Adrenal gland (tissue), 12 donors: ENCODE measurements around the gene NOP56. TPM values are rescaled to one million over a fixed set of nuclear protein-coding genes. Genes with fewer than 3 reads are reported as not detected.
A peak's percentile ranks its signal among the peaks of the same experiment; 100 is the strongest.

ENCODE experiments used
- DNase-seq, 7 donors: peaks; one replicate each; pipeline ENCODE4 v3.0.0-alpha.2; 2019 to 2020
- H3K27ac ChIP-seq, 5 donors: fragments of 200-600 bp; sonication (generic) in 4 of 5; 1 replicate in 3 of 5; 2 replicates in 2 of 5; pipeline versions ENCODE4 v1.5.1 to v1.8.0; 2016 to 2020; ENCODE audit warnings: mild to moderate bottlenecking in 1 of 5
- H3K27me3 ChIP-seq: fragments of 200-600 bp; 2 replicates; pipeline ENCODE4 v1.8.0; 2021
- H3K36me3 ChIP-seq, 2 donors: fragments of 200-600 bp; replicated peaks in 1 of 2; 1 replicate in 1 of 2; 2 replicates in 1 of 2; pipeline versions ENCODE4 v1.5.1 to v1.8.0; 2018 to 2022
- H3K4me1 ChIP-seq, 2 donors: fragments of 200-600 bp; replicated peaks in 1 of 2; 1 replicate in 1 of 2; 2 replicates in 1 of 2; pipeline versions ENCODE4 v1.5.1 to v1.8.0; 2018 to 2021
- H3K4me3 ChIP-seq, 4 donors: fragments of 200-600 bp; sonication (generic) in 3 of 4; one replicate each; pipeline ENCODE4 v1.5.1; 2016 to 2018
- H3K9me3 ChIP-seq, 3 donors: fragments of 200-600 bp; sonication (generic) in 1 of 3; replicated peaks in 1 of 3; 1 replicate in 2 of 3; 2 replicates in 1 of 3; pipeline versions ENCODE4 v1.5.1 to v1.8.0; 2016 to 2021
- CTCF ChIP-seq, 6 experiments: fragments of 450-650 bp in 4 of 6; fragments of 200-600 bp in 2 of 6; sonication (generic) in 1 of 6; IDR thresholded peaks; 1 replicate in 5 of 6; 2 replicates in 1 of 6; pipeline versions ENCODE4 v1.5.1 to v1.8.0; 2016 to 2021; ENCODE audit warnings: antibody characterized with exemption in 6 of 6, mild to moderate bottlenecking in 2 of 6, moderate library complexity in 1 of 6
- POLR2A ChIP-seq, 2 donors: fragments of 450-650 bp; IDR thresholded peaks; one replicate each; pipeline ENCODE4 v1.6.1; 2017; ENCODE audit warnings: antibody characterized with exemption in 2 of 2, mild to moderate bottlenecking in 2 of 2, moderate library complexity in 1 of 2
- WGBS, 4 donors: extraction: QIAGEN DNeasy Blood & Tissue Kit in 2 of 4; methylation state at CpG; one replicate each; pipeline versions ENCODE4 v1.1.5 to v1.1.7; 2013 to 2017; 5-methylcytosine and 5-hydroxymethylcytosine counted together
- intact Hi-C, 2 donors: fragments of 100-400 bp; cut with DNase I; formaldehyde crosslinking; loops; one replicate each; pipeline versions ENCODE4 v1.14.1 to v1.15.0; 2022 to 2023
- polyA plus RNA-seq, 3 donors: library from polyadenylated mRNA; stranded (reverse); fragments of 200-250 nt in 2 of 3; fragments of 350-450 nt in 1 of 3; fragmentation: Illumina TruSeq in 1 of 3; extraction: RNeasy Lipid Tissue Mini Kit (QIAGEN cat#74804) in 1 of 3; gene quantifications; one replicate each; pipeline ENCODE4 v1.2.3, GENCODE V29; 2013 to 2014
- total RNA-seq, 9 donors: library from RNA; depleted of rRNA in 4 of 9; stranded (reverse); fragments of >200 nt in 4 of 9; fragments of 120-200 nt in 1 of 9; fragmentation: NEBNext Ultra II Directional in 1 of 9; extraction: Animal tissue kit (Norgen Biotek cat#: 25700) in 1 of 9; gene quantifications; one replicate each; pipeline versions ENCODE4 v1.1.0 to v1.2.4, GENCODE V29; 2013 to 2023
- donor health status: healthy with polysubstance abuse.
- donor health status: Bipolar disorder and iron deficiency.
- donor health status: DM: yes; HTN: yes; CAD: no.
- donor health status: DM: no; HTN: no; CAD: no.
- donor health status: DM: no; HTN: no; CAD: no.
- donor health status: DM: yes; HTN: yes; CAD: no.

NOP56 gene
- total and polyA plus RNA-seq, 12 donors = 52.5 to 181 (median 91.3) TPM

DNA sequence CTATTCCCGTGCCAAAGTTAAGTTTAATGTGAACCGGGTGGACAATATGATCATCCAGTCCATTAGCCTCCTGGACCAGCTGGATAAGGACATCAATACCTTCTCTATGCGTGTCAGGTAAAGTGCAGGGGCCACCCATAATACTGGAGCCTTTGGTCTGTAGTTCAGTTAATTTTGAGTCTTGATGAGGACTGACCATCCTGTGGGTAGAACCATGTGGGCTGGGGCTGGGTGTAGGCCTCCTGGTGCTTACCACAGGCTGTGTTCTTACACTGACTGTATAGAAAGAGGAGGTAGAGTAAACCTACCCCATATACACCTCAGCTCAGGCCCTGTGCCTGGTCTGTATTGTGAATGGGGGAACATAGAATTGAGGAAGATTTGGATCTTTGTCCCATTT, 2.4 kb downstream of the NOP56 start:
- Histone ChIP-seq H3K27me3 (no peaks in the 10 kb centered on the region), H3K4me1 (peaks cover 17 to 19% of the 10 kb centered on the region in 2 donors), H3K27ac (no peak overlapping the region), H3K36me3 (peaks cover 0 to 60% of the 10 kb centered on the region in 2 donors), H3K9me3 (no peaks in the 10 kb centered on the region), H3K4me3 (no peak overlapping the region)
- no peak for TF ChIP-seq CTCF (IDR thresholded peaks at IDR 0.05)
- no peak for TF ChIP-seq POLR2A (IDR thresholded peaks at IDR 0.05)
- whole genome bisulfite sequencing, 4 donors = 87 to 93% (median 91%) methylated on average over 3 of the region's 3 CpGs
- peak in 1 of 7 donors; percentile 43 for DNase-seq
- intact Hi-C loops = loop anchor here in 1 of 2 donors (10.0 kb wide), 1 partner anchor 130 kb away; no protein-coding TSS in a partner anchor

DNA sequence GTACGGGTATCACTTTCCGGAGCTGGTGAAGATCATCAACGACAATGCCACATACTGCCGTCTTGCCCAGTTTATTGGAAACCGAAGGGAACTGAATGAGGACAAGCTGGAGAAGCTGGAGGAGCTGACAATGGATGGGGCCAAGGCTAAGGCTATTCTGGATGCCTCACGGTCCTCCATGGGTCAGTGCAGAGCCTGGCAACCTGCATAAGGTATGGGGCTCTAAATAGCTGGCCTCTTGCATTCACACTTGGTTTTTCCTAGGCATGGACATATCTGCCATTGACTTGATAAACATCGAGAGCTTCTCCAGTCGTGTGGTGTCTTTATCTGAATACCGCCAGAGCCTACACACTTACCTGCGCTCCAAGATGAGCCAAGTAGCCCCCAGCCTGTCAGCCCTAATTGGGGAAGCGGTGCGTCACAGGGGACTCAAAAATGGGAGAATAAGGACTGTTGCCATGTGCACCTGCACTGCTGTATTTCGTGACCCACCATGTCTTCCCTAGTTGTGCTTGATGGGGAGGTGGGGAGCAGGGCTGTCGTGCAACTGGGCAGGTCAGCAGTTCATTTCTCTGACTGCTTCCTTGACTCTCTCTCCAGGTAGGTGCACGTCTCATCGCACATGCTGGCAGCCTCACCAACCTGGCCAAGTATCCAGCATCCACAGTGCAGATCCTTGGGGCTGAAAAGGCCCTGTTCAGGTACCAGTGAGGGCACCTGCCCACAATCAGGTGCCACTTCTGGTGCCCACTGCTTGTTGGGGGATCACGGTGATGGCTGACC, 3.1 kb downstream of the NOP56 start:
- Histone ChIP-seq H3K36me3 (peaks cover 0 to 67% of the 10 kb centered on the region in 2 donors), H3K9me3 (no peaks in the 10 kb centered on the region), H3K4me1 (peaks cover 17 to 19% of the 10 kb centered on the region in 2 donors), H3K27me3 (no peaks in the 10 kb centered on the region), H3K4me3 (no peak overlapping the region), H3K27ac (no peak overlapping the region)
- intact Hi-C loops = loop anchor here in 1 of 2 donors (10.0 kb wide), 1 partner anchor 131 kb away; no protein-coding TSS in a partner anchor
- DNase-seq = no peak
- TF ChIP-seq POLR2A (IDR thresholded peaks at IDR 0.05) (no peak), CTCF (IDR thresholded peaks at IDR 0.05) (no peak)
- WGBS, 4 donors = 89 to 92% (median 91%) methylated on average over 16 to 17 of the region's 17 CpGs

DNA sequence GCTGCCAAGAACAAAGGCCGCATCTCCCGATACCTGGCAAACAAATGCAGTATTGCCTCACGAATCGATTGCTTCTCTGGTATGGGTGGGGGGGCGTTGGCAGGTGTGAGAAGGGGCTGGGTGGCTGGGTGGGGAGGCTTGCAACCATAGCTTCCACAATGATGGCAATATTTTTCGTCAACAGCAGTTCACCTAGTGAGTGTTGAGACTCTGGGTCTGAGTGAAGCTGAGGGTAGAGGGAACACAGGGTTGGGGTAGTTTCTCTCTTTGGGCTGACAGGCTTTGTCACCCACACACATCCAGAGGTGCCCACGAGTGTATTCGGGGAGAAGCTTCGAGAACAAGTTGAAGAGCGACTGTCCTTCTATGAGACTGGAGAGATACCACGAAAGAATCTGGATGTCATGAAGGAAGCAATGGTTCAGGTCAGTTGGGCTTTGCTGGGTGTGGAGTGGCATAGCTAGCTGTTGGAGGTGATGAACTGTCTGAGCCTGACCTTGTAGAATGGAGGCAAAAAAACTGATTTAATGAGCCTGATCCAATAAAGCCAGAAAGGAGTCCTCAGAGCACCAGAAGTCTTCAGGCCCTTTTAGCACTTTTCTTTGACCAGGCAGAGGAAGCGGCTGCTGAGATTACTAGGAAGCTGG, 4.2 kb downstream of the NOP56 start:
- TF ChIP-seq CTCF (IDR thresholded peaks at IDR 0.05) (no peak), POLR2A (IDR thresholded peaks at IDR 0.05) (no peak)
- intact Hi-C loops = loop anchor here in 1 of 2 donors (10.0 kb wide), 1 partner anchor 132 kb away; no protein-coding TSS in a partner anchor
- no peaks in the 10 kb centered on the region for H3K9me3 ChIP-seq
- H3K36me3 ChIP-seq = peaks cover 0 to 74% of the 10 kb centered on the region in 2 donors
- no peak overlapping the region for H3K27ac ChIP-seq
- no peak for DNase-seq
- H3K4me1 ChIP-seq = peaks cover 11 to 15% of the 10 kb centered on the region in 2 donors
- H3K27me3 ChIP-seq = no peaks in the 10 kb centered on the region
- WGBS, 4 donors = 89 to 93% (median 90%) methylated on average over 12 of the region's 12 CpGs
- H3K4me3 ChIP-seq = no peak overlapping the region

DNA sequence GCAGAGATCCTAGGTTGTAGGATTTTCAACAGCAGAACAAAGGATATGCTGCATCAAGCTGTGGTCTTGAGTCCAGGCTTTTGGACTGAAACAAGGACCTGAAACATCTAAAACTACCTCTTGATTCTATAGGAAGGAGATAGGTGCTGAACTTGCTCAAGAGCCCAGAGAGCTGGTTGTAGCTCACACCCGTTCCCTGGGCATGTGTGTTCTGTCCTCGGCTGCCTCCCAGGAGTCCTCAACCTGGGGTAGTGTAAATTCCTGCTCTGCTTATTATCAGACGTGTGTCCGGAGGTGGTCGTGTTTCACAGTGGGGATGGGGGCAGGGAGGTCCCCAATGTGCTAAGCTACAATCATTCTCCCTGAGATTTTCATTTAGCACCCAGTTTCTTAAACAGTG, 4.8 kb downstream of the NOP56 start:
- intact Hi-C loops = loop anchor here in 1 of 2 donors (10.0 kb wide), 1 partner anchor 132 kb away; no protein-coding TSS in a partner anchor
- no peak for DNase-seq
- peaks cover 11 to 15% of the 10 kb centered on the region in 2 donors for H3K4me1 ChIP-seq
- H3K27me3 ChIP-seq = no peaks in the 10 kb centered on the region
- no peak overlapping the region for H3K27ac ChIP-seq
- no peaks in the 10 kb centered on the region for H3K9me3 ChIP-seq
- TF ChIP-seq CTCF (IDR thresholded peaks at IDR 0.05) (no peak), POLR2A (IDR thresholded peaks at IDR 0.05) (no peak)
- no peak overlapping the region for H3K4me3 ChIP-seq
- WGBS, 4 donors = 76 to 96% (median 79%) methylated on average over 1 to 5 of the region's 5 CpGs
- H3K36me3 ChIP-seq = peaks cover 0 to 80% of the 10 kb centered on the region in 2 donors
